HepG2 (cell line): ENCODE data around the gene KAZN. TPM values are rescaled to one million over a fixed set of nuclear protein-coding genes. Genes with fewer than 3 reads are reported as not detected.

Experiments
- ATAC-seq: fragments of 200-7000 bp; cut with Tn5 transposase; 3 replicates; pipeline ENCODE4 v1.9.1; 2020; ENCODE audit warnings: mild to moderate bottlenecking, moderate library complexity
- BruUV-seq: library from RNA; stranded (reverse); fragments of 400-500 nt; replicated peaks from 2 replicates; lab custom pipeline; 2021; lab: Mats Ljungman, UMichigan
- CTCF ChIA-PET: fragments of 300-600 bp; formaldehyde crosslinking; extraction: SDS; loops from one replicate; lab custom pipeline; 2021; ENCODE audit warnings: low total read pairs, inconsistent platforms, low intra/inter-chr PET ratio; lab: Yijun Ruan, JAX
- POLR2A ChIA-PET: fragments of 350-600 bp; sonication (Branson Sonifier 250); formaldehyde crosslinking; loops from one replicate; lab custom pipeline; 2020; ENCODE audit warnings: antibody characterized with exemption, inconsistent platforms; lab: Yijun Ruan, JAX
- DNase-seq: peaks from one replicate; pipeline ENCODE4 v3.0.0-alpha.2; 2015; ENCODE audit warnings: low spot score
- FAIRE-seq: peaks from 3 replicates; lab custom pipeline; 2011; peaks lifted over from hg19 to GRCh38; lab: Jason Lieb, UNC
- H2AFZ ChIP-seq: one replicate; pipeline ENCODE4 v1.6.1; 2011; ENCODE audit warnings: low read length, inconsistent platforms
- H3K27ac ChIP-seq: fragments of 300-600 bp; 3 replicates; pipeline ENCODE4 v1.8.0; 2011; ENCODE audit warnings: mixed run types, mild to moderate bottlenecking, mixed read lengths, low read length, inconsistent platforms; ENCODE audit not compliant: insufficient read depth; ENCODE audit errors: extremely low read length
- H3K27me3 ChIP-seq, 2 experiments: fragments of 200-600 bp in 1 of 2; 2 replicates in 1 of 2; 3 replicates in 1 of 2; pipeline versions ENCODE4 v1.6.0 to v1.8.0; 2011; ENCODE audit warnings: low read length in 2 of 2, mild to moderate bottlenecking in 2 of 2, moderate library complexity in 2 of 2, inconsistent platforms in 1 of 2; ENCODE audit not compliant: insufficient read depth in 2 of 2, control insufficient read depth in 1 of 2
- H3K36me3 ChIP-seq, 2 experiments: fragments of 200-600 bp in 1 of 2; replicated peaks in 1 of 2; 2 replicates in 1 of 2; 3 replicates in 1 of 2; pipeline versions ENCODE4 v1.5.1 to v1.8.0; 2011; ENCODE audit warnings: low read length in 2 of 2, inconsistent platforms in 1 of 2; ENCODE audit not compliant: insufficient read depth in 2 of 2, control insufficient read depth in 1 of 2
- H3K4me1 ChIP-seq: 2 replicates; pipeline ENCODE4 v1.5.1; 2012; ENCODE audit warnings: low read length, inconsistent platforms; ENCODE audit not compliant: insufficient read depth
- H3K4me2 ChIP-seq: 2 replicates; pipeline ENCODE4 v1.6.0; 2011; ENCODE audit warnings: low read depth, low read length, inconsistent platforms
- H3K4me3 ChIP-seq, 3 experiments: fragments of 200-600 bp in 1 of 3; sonication (generic), shearing (Covaris generic) in 1 of 3; replicated peaks in 1 of 3; 2 replicates each; pipeline ENCODE4 v1.5.1; 2011 to 2016; ENCODE audit warnings: low read length in 3 of 3, inconsistent platforms in 2 of 3, low read depth in 2 of 3, mild to moderate bottlenecking in 2 of 3, control low read depth in 1 of 3, mixed read lengths in 1 of 3; ENCODE audit not compliant: insufficient read depth in 1 of 3
- H3K79me2 ChIP-seq: one replicate; pipeline ENCODE4 v1.6.1; 2011; ENCODE audit warnings: low read length, inconsistent platforms; ENCODE audit not compliant: insufficient read depth
- H3K9ac ChIP-seq: 2 replicates; pipeline ENCODE4 v1.6.0; 2011; ENCODE audit warnings: mild to moderate bottlenecking, low read depth, low read length, inconsistent platforms; ENCODE audit not compliant: insufficient read depth
- H3K9me3 ChIP-seq: 2 replicates; pipeline ENCODE4 v1.5.1; 2012; ENCODE audit warnings: mild to moderate bottlenecking, low read length
- H4K20me1 ChIP-seq: 2 replicates; pipeline ENCODE4 v1.6.0; 2011; ENCODE audit warnings: inconsistent platforms, mild to moderate bottlenecking, low read length, moderate library complexity; ENCODE audit not compliant: insufficient read depth
- BRCA1 ChIP-seq: sonication (generic); formaldehyde crosslinking; IDR thresholded peaks from 2 replicates; pipeline ENCODE4 v1.4.0; 2020; ENCODE audit warnings: missing genetic modification reagents
- CENPT ChIP-seq: sonication (generic); formaldehyde crosslinking; IDR thresholded peaks from 2 replicates; pipeline ENCODE4 v1.8.0; 2022; ENCODE audit warnings: low read depth, mild to moderate bottlenecking, moderate library complexity, missing genetic modification reagents
- DPF2 ChIP-seq: sonication (generic); formaldehyde crosslinking; IDR thresholded peaks from 2 replicates; pipeline ENCODE4 v1.4.0; 2020; ENCODE audit warnings: mild to moderate bottlenecking, low read depth, missing genetic modification reagents, borderline replicate concordance
- HNRNPLL ChIP-seq: fragments of 200-400 bp; formaldehyde crosslinking; IDR thresholded peaks from 2 replicates; pipeline ENCODE4 v1.6.1; 2017; ENCODE audit warnings: mild to moderate bottlenecking, low read depth, low read length; ENCODE audit not compliant: poor library complexity, severe bottlenecking
- ISX ChIP-seq: sonication (generic); formaldehyde crosslinking; conservative IDR thresholded peaks from 2 replicates; pipeline ENCODE4 v1.5.0; 2020; ENCODE audit warnings: missing genetic modification reagents
- KDM6A ChIP-seq: IDR thresholded peaks from 2 replicates; pipeline ENCODE4 v1.6.1; 2016; ENCODE audit warnings: low read depth
- RORA ChIP-seq: sonication (generic); formaldehyde crosslinking; IDR thresholded peaks from 2 replicates; pipeline ENCODE4 v1.5.0; 2020; ENCODE audit warnings: mild to moderate bottlenecking, missing genetic modification reagents, moderate library complexity
- SPEN ChIP-seq: sonication (generic); formaldehyde crosslinking; IDR thresholded peaks from 2 replicates; pipeline ENCODE4 v1.5.1; 2020; ENCODE audit warnings: low read depth, mild to moderate bottlenecking, missing genetic modification reagents
- YEATS2 ChIP-seq: sonication (generic); formaldehyde crosslinking; IDR thresholded peaks from 2 replicates; pipeline ENCODE4 v1.4.0; 2020; ENCODE audit warnings: missing genetic modification reagents, borderline replicate concordance
- ZNF225 ChIP-seq: sonication (generic); formaldehyde crosslinking; IDR thresholded peaks from 2 replicates; pipeline ENCODE4 v1.4.0; 2020; ENCODE audit warnings: mild to moderate bottlenecking, missing genetic modification reagents
- WGBS: methylation state at CpG from one replicate; pipeline ENCODE4 v1.1.6; 2017; ENCODE audit warnings: low lambda C conversion rate; 5-methylcytosine and 5-hydroxymethylcytosine counted together
- in situ Hi-C: cut with HindIII; loops from 2 replicates; pipeline ENCODE4 v1.10.0; 2017; ENCODE audit warnings: low pct_unique_long_range_greater_than_20kb; ENCODE audit not compliant: extremely low pct_ligation_motif_present
- intact Hi-C: fragments of 100-400 bp; cut with micrococcal nuclease; formaldehyde crosslinking; loops from one replicate; pipeline ENCODE4 v1.10.0; 2022; ENCODE audit not compliant: unreplicated experiment
- polyA plus RNA-seq, 8 experiments: library from polyadenylated mRNA; depleted of rRNA in 3 of 8; stranded (reverse) in 7 of 8; unstranded in 1 of 8; fragments of >200 nt; fragmentation: Illumina TruSeq in 4 of 8; extraction: Trizol in 4 of 8; gene quantifications; 2 replicates each; pipeline versions ENCODE4 v1.2.1 to v1.2.3, GENCODE V29; 2011 to 2016; ENCODE audit warnings: low read depth in 4 of 8, missing spikeins in 1 of 8, mixed read lengths in 1 of 8; ENCODE audit not compliant: insufficient read depth in 1 of 8
- total RNA-seq, 5 experiments: library from RNA; depleted of rRNA; stranded (reverse); fragments of >200 nt; fragmentation: Illumina TruSeq; extraction: Trizol; gene quantifications; 2 replicates each; pipeline ENCODE4 v1.2.3, GENCODE V29; 2016; ENCODE audit warnings: low read depth in 1 of 5
- TF ChIP-seq, protein P1 (sequence below): sonication (generic); formaldehyde crosslinking; IDR thresholded peaks from 2 replicates; pipeline ENCODE4 v1.5.1; 2020; ENCODE audit warnings: mild to moderate bottlenecking, missing genetic modification reagents, moderate library complexity
- TF ChIP-seq, protein P2 (sequence below): sonication (generic); formaldehyde crosslinking; IDR thresholded peaks from 2 replicates; pipeline ENCODE4 v1.5.0; 2020; ENCODE audit warnings: mild to moderate bottlenecking, missing genetic modification reagents, borderline replicate concordance
- TF ChIP-seq, protein P3 (sequence below): sonication (generic); formaldehyde crosslinking; IDR thresholded peaks from 2 replicates; pipeline ENCODE4 v1.4.0; 2020; ENCODE audit warnings: missing genetic modification reagents

The KAZN gene
- total and polyA plus RNA-seq, 2 of the 13 experiments (the other 11 are each of a cell fraction or from before 2014, with no cell fraction given) = 10.4 to 13.5 TPM

- ATAC-seq (no peak), DNase-seq (no peak), FAIRE-seq (no peak)
- no peaks in the 10 kb centered on the region for H3K36me3 ChIP-seq
- no peaks in the 10 kb centered on the region for H3K79me2 ChIP-seq
- H3K4me1 ChIP-seq = no peaks in the 10 kb centered on the region
- H3K4me2 ChIP-seq = no peak overlapping the region
- CTCF ChIA-PET = no interaction called here
- in situ Hi-C loops = no loop called here
- intact Hi-C loops = no loop called here
- H3K27ac ChIP-seq = no peak overlapping the region
- H3K27me3 ChIP-seq = peaks cover 2 to 21% of the 10 kb centered on the region in 2 experiments; a peak in 2 of 5 replicates
- no peak overlapping the region for H3K9ac ChIP-seq
- no peaks in the 10 kb centered on the region for H4K20me1 ChIP-seq
- 0% methylated on average over 3 of the region's 5 CpGs for WGBS
- POLR2A ChIA-PET = no interaction called here
- no TSS peak for BruUV-seq
- H3K9me3 ChIP-seq = no peaks in the 10 kb centered on the region; the same call in 1 of the 2 replicates
- no peak overlapping the region for H3K4me3 ChIP-seq
- H2AFZ ChIP-seq = no peak overlapping the region
- TF ChIP-seq CENPT (CRISPR knock-in tag) (no peak), DPF2 (CRISPR knock-in tag) (no peak), ZNF225 (CRISPR knock-in tag) (no peak), HNRNPLL (no peak), RORA (CRISPR knock-in tag) (no peak), SPEN (no peak), YEATS2 (no peak), BRCA1 (CRISPR knock-in tag) (no peak), ISX (CRISPR knock-in tag) (no peak), KDM6A (CRISPR knock-in tag) (no peak)
- TF ChIP-seq, protein P1, sequence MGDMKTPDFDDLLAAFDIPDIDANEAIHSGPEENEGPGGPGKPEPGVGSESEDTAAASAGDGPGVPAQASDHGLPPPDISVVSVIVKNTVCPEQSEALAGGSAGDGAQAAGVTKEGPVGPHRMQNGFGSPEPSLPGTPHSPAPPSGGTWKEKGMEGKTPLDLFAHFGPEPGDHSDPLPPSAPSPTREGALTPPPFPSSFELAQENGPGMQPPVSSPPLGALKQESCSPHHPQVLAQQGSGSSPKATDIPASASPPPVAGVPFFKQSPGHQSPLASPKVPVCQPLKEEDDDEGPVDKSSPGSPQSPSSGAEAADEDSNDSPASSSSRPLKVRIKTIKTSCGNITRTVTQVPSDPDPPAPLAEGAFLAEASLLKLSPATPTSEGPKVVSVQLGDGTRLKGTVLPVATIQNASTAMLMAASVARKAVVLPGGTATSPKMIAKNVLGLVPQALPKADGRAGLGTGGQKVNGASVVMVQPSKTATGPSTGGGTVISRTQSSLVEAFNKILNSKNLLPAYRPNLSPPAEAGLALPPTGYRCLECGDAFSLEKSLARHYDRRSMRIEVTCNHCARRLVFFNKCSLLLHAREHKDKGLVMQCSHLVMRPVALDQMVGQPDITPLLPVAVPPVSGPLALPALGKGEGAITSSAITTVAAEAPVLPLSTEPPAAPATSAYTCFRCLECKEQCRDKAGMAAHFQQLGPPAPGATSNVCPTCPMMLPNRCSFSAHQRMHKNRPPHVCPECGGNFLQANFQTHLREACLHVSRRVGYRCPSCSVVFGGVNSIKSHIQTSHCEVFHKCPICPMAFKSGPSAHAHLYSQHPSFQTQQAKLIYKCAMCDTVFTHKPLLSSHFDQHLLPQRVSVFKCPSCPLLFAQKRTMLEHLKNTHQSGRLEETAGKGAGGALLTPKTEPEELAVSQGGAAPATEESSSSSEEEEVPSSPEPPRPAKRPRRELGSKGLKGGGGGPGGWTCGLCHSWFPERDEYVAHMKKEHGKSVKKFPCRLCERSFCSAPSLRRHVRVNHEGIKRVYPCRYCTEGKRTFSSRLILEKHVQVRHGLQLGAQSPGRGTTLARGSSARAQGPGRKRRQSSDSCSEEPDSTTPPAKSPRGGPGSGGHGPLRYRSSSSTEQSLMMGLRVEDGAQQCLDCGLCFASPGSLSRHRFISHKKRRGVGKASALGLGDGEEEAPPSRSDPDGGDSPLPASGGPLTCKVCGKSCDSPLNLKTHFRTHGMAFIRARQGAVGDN = no peak
- TF ChIP-seq, protein P2, sequence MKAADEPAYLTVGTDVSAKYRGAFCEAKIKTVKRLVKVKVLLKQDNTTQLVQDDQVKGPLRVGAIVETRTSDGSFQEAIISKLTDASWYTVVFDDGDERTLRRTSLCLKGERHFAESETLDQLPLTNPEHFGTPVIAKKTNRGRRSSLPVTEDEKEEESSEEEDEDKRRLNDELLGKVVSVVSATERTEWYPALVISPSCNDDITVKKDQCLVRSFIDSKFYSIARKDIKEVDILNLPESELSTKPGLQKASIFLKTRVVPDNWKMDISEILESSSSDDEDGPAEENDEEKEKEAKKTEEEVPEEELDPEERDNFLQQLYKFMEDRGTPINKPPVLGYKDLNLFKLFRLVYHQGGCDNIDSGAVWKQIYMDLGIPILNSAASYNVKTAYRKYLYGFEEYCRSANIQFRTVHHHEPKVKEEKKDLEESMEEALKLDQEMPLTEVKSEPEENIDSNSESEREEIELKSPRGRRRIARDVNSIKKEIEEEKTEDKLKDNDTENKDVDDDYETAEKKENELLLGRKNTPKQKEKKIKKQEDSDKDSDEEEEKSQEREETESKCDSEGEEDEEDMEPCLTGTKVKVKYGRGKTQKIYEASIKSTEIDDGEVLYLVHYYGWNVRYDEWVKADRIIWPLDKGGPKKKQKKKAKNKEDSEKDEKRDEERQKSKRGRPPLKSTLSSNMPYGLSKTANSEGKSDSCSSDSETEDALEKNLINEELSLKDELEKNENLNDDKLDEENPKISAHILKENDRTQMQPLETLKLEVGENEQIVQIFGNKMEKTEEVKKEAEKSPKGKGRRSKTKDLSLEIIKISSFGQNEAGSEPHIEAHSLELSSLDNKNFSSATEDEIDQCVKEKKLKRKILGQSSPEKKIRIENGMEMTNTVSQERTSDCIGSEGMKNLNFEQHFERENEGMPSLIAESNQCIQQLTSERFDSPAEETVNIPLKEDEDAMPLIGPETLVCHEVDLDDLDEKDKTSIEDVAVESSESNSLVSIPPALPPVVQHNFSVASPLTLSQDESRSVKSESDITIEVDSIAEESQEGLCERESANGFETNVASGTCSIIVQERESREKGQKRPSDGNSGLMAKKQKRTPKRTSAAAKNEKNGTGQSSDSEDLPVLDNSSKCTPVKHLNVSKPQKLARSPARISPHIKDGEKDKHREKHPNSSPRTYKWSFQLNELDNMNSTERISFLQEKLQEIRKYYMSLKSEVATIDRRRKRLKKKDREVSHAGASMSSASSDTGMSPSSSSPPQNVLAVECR (CRISPR knock-in tag) = no peak
- TF ChIP-seq, protein P3, sequence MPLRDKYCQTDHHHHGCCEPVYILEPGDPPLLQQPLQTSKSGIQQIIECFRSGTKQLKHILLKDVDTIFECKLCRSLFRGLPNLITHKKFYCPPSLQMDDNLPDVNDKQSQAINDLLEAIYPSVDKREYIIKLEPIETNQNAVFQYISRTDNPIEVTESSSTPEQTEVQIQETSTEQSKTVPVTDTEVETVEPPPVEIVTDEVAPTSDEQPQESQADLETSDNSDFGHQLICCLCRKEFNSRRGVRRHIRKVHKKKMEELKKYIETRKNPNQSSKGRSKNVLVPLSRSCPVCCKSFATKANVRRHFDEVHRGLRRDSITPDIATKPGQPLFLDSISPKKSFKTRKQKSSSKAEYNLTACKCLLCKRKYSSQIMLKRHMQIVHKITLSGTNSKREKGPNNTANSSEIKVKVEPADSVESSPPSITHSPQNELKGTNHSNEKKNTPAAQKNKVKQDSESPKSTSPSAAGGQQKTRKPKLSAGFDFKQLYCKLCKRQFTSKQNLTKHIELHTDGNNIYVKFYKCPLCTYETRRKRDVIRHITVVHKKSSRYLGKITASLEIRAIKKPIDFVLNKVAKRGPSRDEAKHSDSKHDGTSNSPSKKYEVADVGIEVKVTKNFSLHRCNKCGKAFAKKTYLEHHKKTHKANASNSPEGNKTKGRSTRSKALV (CRISPR knock-in tag) = no peak
Observed at GRCh38 chr1:14835725-14836124, 237.2 kb downstream of the KAZN start.
